Measurements from ENCODE around the gene ASPSCR1.
"Not testable (repeated sequence)": the region's sequence is repeated elsewhere in the genome, so short reads cannot be mapped to it uniquely, and the experiment has no call there.

ASPSCR1 gene

DNA sequence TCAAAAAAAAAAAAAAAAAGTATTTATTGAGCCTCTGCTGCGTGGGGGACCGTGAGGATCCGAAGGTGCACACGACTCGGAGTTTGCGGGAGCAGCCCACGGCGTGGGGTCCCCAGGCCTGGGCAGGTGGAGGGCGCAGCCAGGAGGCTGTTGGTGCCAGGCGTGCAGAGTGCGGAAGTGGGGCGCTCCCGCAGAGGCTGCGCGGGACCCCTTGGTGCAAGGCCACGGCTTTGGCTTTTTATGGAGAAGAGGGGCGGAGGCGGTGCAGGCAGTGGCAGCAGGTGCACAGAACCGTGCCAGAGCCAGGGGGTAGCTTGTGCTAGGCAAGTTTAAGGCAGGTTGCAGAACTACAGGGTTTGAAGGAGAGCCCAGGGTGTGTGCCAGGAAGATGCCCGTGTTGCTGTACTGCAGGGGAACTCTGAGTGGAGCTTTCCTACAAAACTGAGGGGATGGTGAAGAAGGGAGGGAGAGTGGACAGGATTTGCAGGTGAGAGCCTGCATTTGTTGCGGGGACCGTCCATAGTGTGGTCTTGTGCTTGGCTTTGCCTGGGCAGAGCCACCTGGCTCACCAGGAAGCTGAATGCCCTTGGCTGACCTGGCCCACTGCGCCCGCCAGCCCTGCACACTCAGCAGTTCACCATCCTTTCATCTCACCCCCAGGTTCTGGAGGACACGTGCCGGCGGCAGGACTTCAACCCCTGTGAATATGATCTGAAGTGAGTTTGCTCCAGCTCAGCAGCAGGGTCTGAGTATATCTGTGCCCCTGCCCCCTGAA is 1.3 kb downstream of the ASPSCR1 start:
- peaks cover 0 to 3% (median 0%) of the 10 kb centered on the region in 5 experiments for H3K27me3 ChIP-seq (replicated peaks in 2 of 5; ENCODE audit: control insufficient read depth in 4 of 5, insufficient read depth in 5 of 5, low read length in 4 of 5)
- H3K9me3 ChIP-seq (ENCODE audit: control extremely low read depth in 1 of 5, control insufficient read depth in 4 of 5, insufficient read depth in 2 of 5, low read depth in 1 of 5, low read length in 4 of 5), result peaks cover 0 to 4% (median 0%) of the 10 kb centered on the region in 5 experiments
- H3K36me3 ChIP-seq (ENCODE audit: control insufficient read depth in 4 of 4, insufficient read depth in 4 of 4, low read length in 3 of 4), result peaks cover 0 to 9% (median 3%) of the 10 kb centered on the region in 4 experiments
- H3K4me3 ChIP-seq (ENCODE audit: control insufficient read depth in 1 of 7, extremely low read depth in 1 of 7, insufficient read depth in 4 of 7, low read depth in 2 of 7, low read length in 6 of 7), result peak overlapping the region in 2 of 7 experiments; percentile 77 to 86
- no peak overlapping the region for H3K27ac ChIP-seq (ENCODE audit: insufficient read depth in 1 of 2, low read depth in 1 of 2, low read length in 2 of 2, poor library complexity in 1 of 2, severe bottlenecking in 2 of 2)
- POLR2A ChIA-PET, result no interaction called here
- peaks cover 10 to 53% (median 39%) of the 10 kb centered on the region in 4 experiments for H3K4me1 ChIP-seq (ENCODE audit: control extremely low read depth in 1 of 4, control insufficient read depth in 4 of 4, insufficient read depth in 4 of 4, low read length in 3 of 4)
- WGBS (ENCODE audit: insufficient coverage), result 94% methylated on average over 23 of the region's 27 CpGs
- no peak for DNase-seq
- CTCF ChIA-PET, result interaction anchor here (0.7 to 2.2 kb wide), 9 partner anchors 10 to 112 kb away, joined by 3 to 13 read pairs (median 3); partner anchors contain the start of genes CENPX, LRRC45 and NOTUM

DNA sequence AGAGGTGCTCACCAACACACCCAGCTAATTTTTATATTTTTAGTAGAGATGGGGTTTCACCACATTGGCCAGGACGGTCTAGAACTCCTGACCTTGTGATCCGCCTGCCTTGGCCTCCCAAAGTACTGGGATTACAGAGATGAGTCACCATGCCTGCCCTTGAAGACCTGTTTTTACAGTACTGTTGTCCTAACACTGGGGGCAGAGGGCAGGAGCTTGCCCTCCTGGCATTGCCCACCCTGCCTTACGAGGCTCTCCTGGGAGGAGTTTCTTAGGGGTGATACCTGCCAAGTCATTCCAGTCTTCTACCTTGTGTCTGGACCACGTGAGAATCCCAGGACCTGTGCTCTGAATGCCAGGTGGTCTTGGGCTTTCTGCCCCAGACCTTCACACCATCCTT is 2.7 kb downstream of the ASPSCR1 start:
- Histone ChIP-seq H3K4me3 (ENCODE audit: control insufficient read depth in 1 of 7, extremely low read depth in 1 of 7, insufficient read depth in 4 of 7, low read depth in 2 of 7, low read length in 6 of 7) (peak overlapping the region in 2 of 7 experiments; percentile 9 to 30), H3K9me3 (ENCODE audit: control extremely low read depth in 1 of 5, control insufficient read depth in 4 of 5, insufficient read depth in 2 of 5, low read depth in 1 of 5, low read length in 4 of 5) (peaks cover 0 to under 1% (median 0%) of the 10 kb centered on the region in 5 experiments), H3K4me1 (ENCODE audit: control extremely low read depth in 1 of 4, control insufficient read depth in 4 of 4, insufficient read depth in 4 of 4, low read length in 3 of 4) (peaks cover 10 to 57% (median 41%) of the 10 kb centered on the region in 4 experiments), H3K27ac (ENCODE audit: insufficient read depth in 1 of 2, low read depth in 1 of 2, low read length in 2 of 2, poor library complexity in 1 of 2, severe bottlenecking in 2 of 2) (no peak overlapping the region), H3K36me3 (ENCODE audit: control insufficient read depth in 4 of 4, insufficient read depth in 4 of 4, low read length in 3 of 4) (peaks cover 2 to 17% (median 13%) of the 10 kb centered on the region in 4 experiments), H3K27me3 (replicated peaks in 2 of 5; ENCODE audit: control insufficient read depth in 4 of 5, insufficient read depth in 5 of 5, low read length in 4 of 5) (peaks cover 0 to 3% (median 0%) of the 10 kb centered on the region in 5 experiments)
- ChIA-PET POLR2A (no interaction called here), CTCF (interaction anchor here (0.6 to 1.9 kb wide), 5 partner anchors 9 to 41 kb away, joined by 3 to 7 read pairs (median 4); no protein-coding TSS in a partner anchor)
- WGBS (ENCODE audit: insufficient coverage), result 98% methylated on average over 4 of the region's 4 CpGs
- DNase-seq, result no peak

DNA sequence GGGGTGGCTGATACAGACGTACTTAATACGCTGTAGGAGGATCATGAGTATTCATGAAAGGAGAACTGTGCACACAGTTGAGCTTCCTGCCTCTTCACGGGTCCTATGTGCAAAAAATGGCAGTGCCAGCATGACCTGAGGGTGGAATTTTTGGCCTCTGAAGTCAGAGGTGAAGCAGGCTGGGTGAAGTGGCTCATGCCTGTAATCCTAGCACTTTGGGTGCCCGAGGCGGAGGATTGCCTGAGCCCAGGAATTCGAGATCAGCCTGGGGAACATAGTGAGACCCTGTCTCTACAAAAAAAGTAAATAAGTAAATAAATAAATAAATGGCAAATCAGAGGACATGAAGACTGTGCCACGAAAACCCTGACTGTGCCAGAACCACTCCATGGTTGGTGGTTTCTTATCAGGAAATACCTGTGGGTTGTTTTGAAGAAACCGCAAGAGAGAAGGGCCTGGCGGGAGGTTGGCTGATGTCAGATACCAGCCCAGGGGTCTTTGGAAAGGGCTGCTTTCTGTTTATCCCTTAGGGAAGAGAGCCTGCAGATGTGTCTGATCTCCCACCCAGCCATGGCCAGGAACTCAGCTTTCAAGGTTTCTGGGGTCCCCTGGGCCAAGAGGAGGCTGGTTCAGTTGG is 3.4 kb downstream of the ASPSCR1 start:
- no peak overlapping the region for H3K27ac ChIP-seq (ENCODE audit: insufficient read depth in 1 of 2, low read depth in 1 of 2, low read length in 2 of 2, poor library complexity in 1 of 2, severe bottlenecking in 2 of 2)
- ChIA-PET POLR2A (no interaction called here), CTCF (interaction anchor here (0.6 to 1.4 kb wide), 4 partner anchors 13 to 40 kb away, joined by 3 to 6 read pairs (median 4); no protein-coding TSS in a partner anchor)
- DNase-seq, result peak; percentile 64 to 82 (median 78)
- peak overlapping the region in 2 of 7 experiments; percentile 32 to 38 for H3K4me3 ChIP-seq (ENCODE audit: control insufficient read depth in 1 of 7, extremely low read depth in 1 of 7, insufficient read depth in 4 of 7, low read depth in 2 of 7, low read length in 6 of 7)
- 25% methylated on average over 5 of the region's 9 CpGs for WGBS (ENCODE audit: insufficient coverage)
- peaks cover 0 to 3% (median 0%) of the 10 kb centered on the region in 5 experiments for H3K27me3 ChIP-seq (replicated peaks in 2 of 5; ENCODE audit: control insufficient read depth in 4 of 5, insufficient read depth in 5 of 5, low read length in 4 of 5)
- no peaks in the 10 kb centered on the region for H3K9me3 ChIP-seq (ENCODE audit: control extremely low read depth in 1 of 5, control insufficient read depth in 4 of 5, insufficient read depth in 2 of 5, low read depth in 1 of 5, low read length in 4 of 5)
- H3K36me3 ChIP-seq (ENCODE audit: control insufficient read depth in 4 of 4, insufficient read depth in 4 of 4, low read length in 3 of 4), result peaks cover 2 to 24% (median 17%) of the 10 kb centered on the region in 4 experiments
- H3K4me1 ChIP-seq (ENCODE audit: control extremely low read depth in 1 of 4, control insufficient read depth in 4 of 4, insufficient read depth in 4 of 4, low read length in 3 of 4), result peaks cover 10 to 57% (median 41%) of the 10 kb centered on the region in 4 experiments

DNA sequence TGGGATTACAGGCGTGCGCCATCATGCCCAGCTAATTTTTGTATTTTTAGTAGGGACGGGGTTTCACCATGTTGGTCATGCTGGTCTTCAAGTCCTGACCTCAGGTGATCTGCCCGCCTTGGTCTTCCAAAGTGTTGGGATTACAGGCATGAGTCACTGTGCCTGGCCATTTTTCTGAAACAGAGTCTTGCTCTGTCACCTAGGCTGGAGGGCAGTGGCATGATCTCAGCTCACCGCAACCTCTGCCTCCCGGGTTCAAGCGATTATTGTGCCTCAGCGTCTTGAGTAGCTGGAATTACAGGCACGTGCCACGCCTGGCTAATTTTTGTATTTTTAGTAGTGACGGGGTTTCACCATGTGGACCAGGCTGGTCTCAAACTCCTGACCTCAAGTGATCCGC is 4.1 kb downstream of the ASPSCR1 start:
- peaks cover 10 to 53% (median 39%) of the 10 kb centered on the region in 4 experiments for H3K4me1 ChIP-seq (ENCODE audit: control extremely low read depth in 1 of 4, control insufficient read depth in 4 of 4, insufficient read depth in 4 of 4, low read length in 3 of 4)
- H3K4me3 ChIP-seq (ENCODE audit: control insufficient read depth in 1 of 7, extremely low read depth in 1 of 7, insufficient read depth in 4 of 7, low read depth in 2 of 7, low read length in 6 of 7); H3K27me3 ChIP-seq (replicated peaks in 2 of 5; ENCODE audit: control insufficient read depth in 4 of 5, insufficient read depth in 5 of 5, low read length in 4 of 5); DNase-seq; H3K9me3 ChIP-seq (ENCODE audit: control extremely low read depth in 1 of 5, control insufficient read depth in 4 of 5, insufficient read depth in 2 of 5, low read depth in 1 of 5, low read length in 4 of 5); H3K27ac ChIP-seq (ENCODE audit: insufficient read depth in 1 of 2, low read depth in 1 of 2, low read length in 2 of 2, poor library complexity in 1 of 2, severe bottlenecking in 2 of 2); POLR2A ChIA-PET: not testable (repeated sequence)
- CTCF ChIA-PET, result interaction anchor here (1.3 kb wide), 1 partner anchor 40 kb away, joined by 6 read pairs; no protein-coding TSS in a partner anchor
- peaks cover 2 to 30% (median 18%) of the 10 kb centered on the region in 4 experiments for H3K36me3 ChIP-seq (ENCODE audit: control insufficient read depth in 4 of 4, insufficient read depth in 4 of 4, low read length in 3 of 4)
- 94% methylated on average over 8 of the region's 12 CpGs for WGBS (ENCODE audit: insufficient coverage)

DNA sequence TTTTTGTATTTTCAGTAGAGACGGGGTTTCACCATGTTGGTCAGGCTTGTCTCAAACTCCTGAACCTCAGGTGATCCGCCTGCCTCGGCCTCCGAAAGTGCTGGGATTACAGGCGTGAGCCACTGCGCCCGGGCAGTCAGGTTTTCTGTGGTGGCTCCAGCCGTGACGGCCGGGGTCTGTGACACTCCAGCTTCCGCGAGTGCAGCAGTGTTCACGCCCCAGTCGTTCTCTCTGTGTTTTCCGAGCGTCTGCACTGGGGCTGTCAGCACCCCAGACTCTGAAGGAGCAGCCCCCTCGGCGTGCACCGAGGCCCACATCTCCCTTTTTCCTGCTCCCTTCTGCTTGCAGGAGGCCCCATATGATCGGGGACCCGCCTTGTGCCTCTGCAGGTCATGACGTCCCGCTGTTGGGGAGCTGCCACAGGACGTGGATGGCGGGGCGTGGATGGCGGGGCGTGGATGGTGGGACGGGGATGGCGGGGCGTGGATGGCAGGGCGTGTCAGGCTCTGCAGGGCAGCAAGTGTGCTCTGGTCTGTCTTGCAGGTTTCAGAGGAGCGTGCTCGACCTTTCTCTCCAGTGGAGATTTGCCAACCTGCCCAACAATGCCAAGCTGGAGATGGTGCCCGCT is 5.7 kb downstream of the ASPSCR1 start:
- peaks cover 10 to 43% (median 29%) of the 10 kb centered on the region in 4 experiments for H3K4me1 ChIP-seq (ENCODE audit: control extremely low read depth in 1 of 4, control insufficient read depth in 4 of 4, insufficient read depth in 4 of 4, low read length in 3 of 4)
- H3K4me3 ChIP-seq (ENCODE audit: control insufficient read depth in 1 of 7, extremely low read depth in 1 of 7, insufficient read depth in 4 of 7, low read depth in 2 of 7, low read length in 6 of 7), result no peak overlapping the region
- ChIA-PET POLR2A (interaction anchor here (0.9 kb wide), 1 partner anchor 8 kb away, joined by 3 read pairs; no protein-coding TSS in a partner anchor), CTCF (interaction anchor here (1.4 to 1.8 kb wide), 2 partner anchors 24 to 37 kb away, joined by 4 read pairs; no protein-coding TSS in a partner anchor)
- no peaks in the 10 kb centered on the region for H3K9me3 ChIP-seq (ENCODE audit: control extremely low read depth in 1 of 5, control insufficient read depth in 4 of 5, insufficient read depth in 2 of 5, low read depth in 1 of 5, low read length in 4 of 5)
- no peak overlapping the region for H3K27ac ChIP-seq (ENCODE audit: insufficient read depth in 1 of 2, low read depth in 1 of 2, low read length in 2 of 2, poor library complexity in 1 of 2, severe bottlenecking in 2 of 2)
- H3K27me3 ChIP-seq (replicated peaks in 2 of 5; ENCODE audit: control insufficient read depth in 4 of 5, insufficient read depth in 5 of 5, low read length in 4 of 5), result peaks cover 0 to 3% (median 0%) of the 10 kb centered on the region in 5 experiments
- no peak for DNase-seq
- WGBS (ENCODE audit: insufficient coverage), result 97% methylated on average over 31 of the region's 35 CpGs
- H3K36me3 ChIP-seq (ENCODE audit: control insufficient read depth in 4 of 4, insufficient read depth in 4 of 4, low read length in 3 of 4), result peaks cover 2 to 32% (median 19%) of the 10 kb centered on the region in 4 experiments

DNA sequence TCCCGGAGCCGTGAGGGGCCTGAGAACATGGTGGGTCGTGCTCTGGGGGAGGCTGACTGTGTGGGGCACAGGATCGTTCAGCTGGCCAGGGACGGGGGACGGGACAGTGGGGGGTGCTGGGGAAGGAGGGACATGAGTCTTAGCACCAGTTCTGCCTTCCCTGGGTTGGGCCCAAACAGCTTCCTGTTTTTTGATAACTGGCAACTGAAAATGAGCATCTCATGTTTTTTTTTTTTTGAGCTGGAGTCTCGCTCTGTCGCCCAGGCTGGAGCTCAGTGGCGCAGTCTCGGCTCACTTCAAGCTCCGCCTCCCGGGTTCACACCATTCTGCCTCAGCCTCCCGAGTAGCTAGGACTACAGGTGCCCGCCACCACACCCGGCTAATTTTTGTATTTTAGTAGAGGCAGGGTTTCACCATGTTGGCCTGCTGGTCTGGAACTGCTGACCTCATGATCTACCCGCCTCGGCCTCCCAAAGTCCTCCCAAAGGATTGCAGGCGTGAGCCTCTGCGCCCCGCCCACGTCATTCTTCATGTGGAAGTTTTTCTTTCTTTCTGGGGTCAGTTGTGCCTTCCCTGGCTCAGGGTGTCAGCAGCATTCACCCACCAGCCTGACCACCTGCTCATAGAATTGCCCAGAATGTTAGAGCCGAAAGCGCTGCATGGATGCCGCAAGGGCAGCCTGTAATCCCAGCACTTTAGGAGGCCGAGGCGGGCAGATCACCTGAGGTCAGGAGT is 6.4 kb downstream of the ASPSCR1 start:
- Histone ChIP-seq H3K4me1 (ENCODE audit: control extremely low read depth in 1 of 4, control insufficient read depth in 4 of 4, insufficient read depth in 4 of 4, low read length in 3 of 4) (peaks cover 10 to 38% (median 24%) of the 10 kb centered on the region in 4 experiments), H3K4me3 (ENCODE audit: control insufficient read depth in 1 of 7, extremely low read depth in 1 of 7, insufficient read depth in 4 of 7, low read depth in 2 of 7, low read length in 6 of 7) (no peak overlapping the region), H3K27me3 (replicated peaks in 2 of 5; ENCODE audit: control insufficient read depth in 4 of 5, insufficient read depth in 5 of 5, low read length in 4 of 5) (peaks cover 0 to 3% (median 0%) of the 10 kb centered on the region in 5 experiments), H3K27ac (ENCODE audit: insufficient read depth in 1 of 2, low read depth in 1 of 2, low read length in 2 of 2, poor library complexity in 1 of 2, severe bottlenecking in 2 of 2) (no peak overlapping the region), H3K36me3 (ENCODE audit: control insufficient read depth in 4 of 4, insufficient read depth in 4 of 4, low read length in 3 of 4) (peaks cover 2 to 36% (median 21%) of the 10 kb centered on the region in 4 experiments), H3K9me3 (ENCODE audit: control extremely low read depth in 1 of 5, control insufficient read depth in 4 of 5, insufficient read depth in 2 of 5, low read depth in 1 of 5, low read length in 4 of 5) (no peaks in the 10 kb centered on the region)
- peak in 2 of 3 donors; percentile 51 to 53 for DNase-seq
- 93% methylated on average over 19 of the region's 26 CpGs for whole genome bisulfite sequencing (ENCODE audit: insufficient coverage)
- ChIA-PET POLR2A (interaction anchor here (0.9 kb wide), 1 partner anchor 8 kb away, joined by 3 read pairs; no protein-coding TSS in a partner anchor), CTCF (interaction anchor here (1.4 to 1.8 kb wide), 2 partner anchors 25 to 37 kb away, joined by 4 read pairs; no protein-coding TSS in a partner anchor)

Measured in common myeloid progenitor, CD34-positive (primary cell).